Mucosa of stomach (tissue), 1 donor: Measurements from ENCODE around the gene APBA3.

Experiments
- H3K27me3 ChIP-seq: one replicate; pipeline ENCODE4 v1.7.0; 2013; ENCODE audit warnings: mild to moderate bottlenecking, low read length; ENCODE audit not compliant: control insufficient read depth, insufficient read depth
- H3K36me3 ChIP-seq: one replicate; pipeline ENCODE4 v1.7.0; 2013; ENCODE audit warnings: low read length; ENCODE audit not compliant: control insufficient read depth, insufficient read depth
- H3K4me1 ChIP-seq: one replicate; pipeline ENCODE4 v1.7.0; 2013; ENCODE audit warnings: mild to moderate bottlenecking, low read length; ENCODE audit not compliant: control insufficient read depth, insufficient read depth
- H3K4me3 ChIP-seq: one replicate; pipeline ENCODE4 v1.7.0; 2013; ENCODE audit warnings: low read length
- H3K9ac ChIP-seq: one replicate; pipeline ENCODE4 v1.7.0; 2013; ENCODE audit warnings: mild to moderate bottlenecking, low read length, moderate library complexity
- H3K9me3 ChIP-seq: one replicate; pipeline ENCODE4 v1.7.0; 2013; ENCODE audit warnings: mild to moderate bottlenecking, low read length, moderate library complexity; ENCODE audit not compliant: control insufficient read depth
- donor health status: Pancreatic carcinoma.

APBA3 gene

GRCh38 chr19:3801412-3802096 is 40.1 kb upstream of the APBA3 start:
- Histone ChIP-seq H3K4me1 (peaks cover 5% of the 10 kb centered on the region), H3K27me3 (peaks cover 18% of the 10 kb centered on the region), H3K4me3 (no peak overlapping the region), H3K9ac (no peak overlapping the region), H3K9me3 (no peaks in the 10 kb centered on the region), H3K36me3 (no peaks in the 10 kb centered on the region)

DNA sequence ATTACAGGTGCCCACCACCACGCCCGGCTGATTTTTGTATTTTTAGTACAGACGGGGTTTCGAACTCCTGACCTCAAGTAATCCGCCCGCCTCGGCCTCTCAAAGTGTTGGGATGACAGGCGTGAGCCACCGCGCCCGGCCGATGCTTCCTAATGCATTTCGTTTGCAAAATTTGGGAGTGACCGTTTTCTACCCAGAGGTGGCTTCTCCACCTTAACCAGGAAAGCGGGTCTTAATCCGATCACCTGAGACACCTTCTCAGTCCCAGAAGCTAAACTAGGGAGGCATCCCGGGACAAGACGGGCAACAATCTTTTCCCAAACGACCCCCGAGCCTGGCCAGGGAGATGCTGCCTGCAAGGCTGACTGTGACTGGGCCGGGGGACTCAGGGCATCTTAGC is 39.5 kb upstream of the APBA3 start:
- Histone ChIP-seq H3K27me3 (peaks cover 18% of the 10 kb centered on the region), H3K36me3 (no peaks in the 10 kb centered on the region), H3K4me3 (no peak overlapping the region), H3K9me3 (no peaks in the 10 kb centered on the region), H3K4me1 (peaks cover 5% of the 10 kb centered on the region), H3K9ac (no peak overlapping the region)

DNA sequence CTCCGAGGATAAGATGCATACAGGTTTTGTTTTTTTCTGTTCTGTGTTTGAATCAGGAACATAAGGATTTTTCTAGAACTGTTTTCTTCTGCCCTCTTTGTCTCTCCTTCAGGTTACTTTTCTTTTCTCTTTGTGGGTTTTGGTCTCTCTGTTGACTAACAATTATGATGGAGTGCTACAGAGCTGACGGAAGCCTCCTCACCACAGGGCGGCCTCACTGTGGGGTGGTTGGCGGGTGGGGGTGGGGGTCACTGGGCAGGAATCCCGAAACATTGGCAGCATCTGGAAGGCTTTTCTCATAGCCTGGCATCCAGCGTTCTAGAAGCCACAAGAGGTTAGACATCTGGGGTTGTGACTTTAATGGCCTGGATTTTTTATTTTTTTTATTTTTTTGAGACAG is 36.6 kb upstream of the APBA3 start:
- peaks cover 18% of the 10 kb centered on the region for H3K27me3 ChIP-seq
- no peak overlapping the region for H3K4me3 ChIP-seq
- no peaks in the 10 kb centered on the region for H3K36me3 ChIP-seq
- H3K9me3 ChIP-seq: no peaks in the 10 kb centered on the region
- peaks cover 5% of the 10 kb centered on the region for H3K4me1 ChIP-seq
- no peak overlapping the region for H3K9ac ChIP-seq

GRCh38 chr19:3796358-3796757 is 34.9 kb upstream of the APBA3 start:
- H3K9me3 ChIP-seq: no peaks in the 10 kb centered on the region
- peaks cover under 1% of the 10 kb centered on the region for H3K4me1 ChIP-seq
- H3K36me3 ChIP-seq: no peaks in the 10 kb centered on the region
- H3K9ac ChIP-seq: no peak overlapping the region
- H3K27me3 ChIP-seq: peaks cover 6% of the 10 kb centered on the region
- no peak overlapping the region for H3K4me3 ChIP-seq

DNA sequence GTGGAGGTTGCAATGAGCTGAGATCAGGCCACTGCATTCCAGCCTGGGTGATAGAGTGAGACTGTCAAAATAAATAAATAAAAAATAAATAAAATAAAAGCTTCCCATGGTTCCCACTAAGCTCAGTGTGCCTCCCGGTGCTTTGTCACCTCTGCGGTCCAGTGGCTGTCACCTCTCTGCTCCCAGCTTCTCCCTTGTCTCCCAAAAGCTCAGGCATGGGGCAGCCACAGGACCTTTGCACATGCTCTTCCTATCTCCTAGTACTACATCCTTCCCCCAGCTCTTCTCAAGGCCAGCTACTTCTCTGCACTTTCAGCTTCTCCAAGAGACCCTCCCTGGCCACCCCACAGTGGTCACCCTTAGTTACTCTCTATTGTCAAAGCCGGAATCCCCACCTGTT is 32.3 kb upstream of the APBA3 start:
- Histone ChIP-seq H3K36me3 (no peaks in the 10 kb centered on the region), H3K9ac (no peak overlapping the region)

GRCh38 chr19:3792114-3792513 is 30.6 kb upstream of the APBA3 start:
- Histone ChIP-seq H3K9ac (no peak overlapping the region), H3K4me1 (no peaks in the 10 kb centered on the region), H3K4me3 (no peak overlapping the region), H3K27me3 (no peaks in the 10 kb centered on the region), H3K36me3 (no peaks in the 10 kb centered on the region), H3K9me3 (no peaks in the 10 kb centered on the region)

More for the DNA sequence above, 32.3 kb upstream of the APBA3 start:
- no peaks in the 10 kb centered on the region for H3K27me3 ChIP-seq
- H3K4me1 ChIP-seq: no peaks in the 10 kb centered on the region
- H3K4me3 ChIP-seq: no peak overlapping the region
- H3K9me3 ChIP-seq: no peaks in the 10 kb centered on the region

- H3K4me1 ChIP-seq: no peaks in the 10 kb centered on the region
- H3K4me3 ChIP-seq: no peak overlapping the region
- H3K9ac ChIP-seq: no peak overlapping the region
- no peaks in the 10 kb centered on the region for H3K36me3 ChIP-seq
- peaks cover 7% of the 10 kb centered on the region for H3K27me3 ChIP-seq
- no peaks in the 10 kb centered on the region for H3K9me3 ChIP-seq
Observed at GRCh38 chr19:3790941-3791340, 29.4 kb upstream of the APBA3 start.

GRCh38 chr19:3790209-3790734 is 28.8 kb upstream of the APBA3 start:
- Histone ChIP-seq H3K9ac (no peak overlapping the region), H3K4me3 (no peak overlapping the region), H3K9me3 (no peaks in the 10 kb centered on the region), H3K4me1 (no peaks in the 10 kb centered on the region), H3K36me3 (no peaks in the 10 kb centered on the region), H3K27me3 (peaks cover 13% of the 10 kb centered on the region)

DNA sequence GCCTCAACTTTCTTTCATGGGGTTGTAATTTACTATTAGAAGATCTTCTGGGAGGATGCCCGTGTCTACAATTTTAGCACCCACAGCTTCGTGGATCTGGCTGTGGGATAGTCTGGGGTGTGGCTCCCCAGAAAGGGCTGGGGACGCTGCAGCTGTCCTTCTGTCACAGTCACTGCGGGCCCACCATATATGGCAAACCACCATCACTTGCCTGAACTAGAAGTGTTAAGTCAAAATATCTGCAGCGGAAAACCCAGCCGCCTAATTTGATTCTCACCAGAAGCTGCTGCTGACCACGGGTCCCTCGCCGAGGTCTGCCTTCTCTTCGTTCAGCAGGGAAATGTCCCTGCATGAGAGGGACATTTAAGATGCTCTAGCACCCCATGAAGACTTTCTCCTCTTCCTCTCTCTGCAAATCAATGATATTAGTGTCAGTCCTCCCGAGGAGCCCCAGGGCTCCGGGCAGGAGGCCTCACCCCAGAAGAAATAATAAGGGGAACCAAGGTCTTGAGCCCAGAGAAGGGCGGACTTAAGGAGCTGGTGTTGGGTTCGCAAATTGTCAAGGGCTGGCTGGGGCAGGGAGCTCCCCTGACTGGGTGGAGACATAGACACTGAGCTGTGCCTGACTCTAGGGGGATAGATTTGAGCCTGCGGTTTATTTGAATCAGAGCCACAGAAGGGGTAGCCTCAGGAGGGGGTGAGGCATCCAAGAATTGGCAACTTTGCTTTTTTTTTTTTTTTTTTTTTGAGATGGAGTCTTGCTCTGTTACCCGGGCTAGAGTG is 27.7 kb upstream of the APBA3 start:
- Histone ChIP-seq H3K27me3 (peaks cover 24% of the 10 kb centered on the region), H3K9ac (no peak overlapping the region), H3K4me1 (no peaks in the 10 kb centered on the region), H3K9me3 (no peaks in the 10 kb centered on the region), H3K36me3 (no peaks in the 10 kb centered on the region), H3K4me3 (no peak overlapping the region)

GRCh38 chr19:3785938-3786824 is 24.7 kb upstream of the APBA3 start, which contains the start of gene MATK:
Gene MATK, minus strand, starts transcription at chr19:3786381. Its CDS starts 1,246 bp downstream, at chr19:3785135.
- no peak within 1 kb of the TSS for H3K4me3 ChIP-seq
- H3K36me3 ChIP-seq: no peaks in the 10 kb centered on the region
- H3K9ac ChIP-seq: no peak within 1 kb of the TSS
- H3K27me3 ChIP-seq: peaks cover 25% of the 10 kb centered on the region
- no peaks in the 10 kb centered on the region for H3K9me3 ChIP-seq
- H3K4me1 ChIP-seq: no peaks in the 10 kb centered on the region

DNA sequence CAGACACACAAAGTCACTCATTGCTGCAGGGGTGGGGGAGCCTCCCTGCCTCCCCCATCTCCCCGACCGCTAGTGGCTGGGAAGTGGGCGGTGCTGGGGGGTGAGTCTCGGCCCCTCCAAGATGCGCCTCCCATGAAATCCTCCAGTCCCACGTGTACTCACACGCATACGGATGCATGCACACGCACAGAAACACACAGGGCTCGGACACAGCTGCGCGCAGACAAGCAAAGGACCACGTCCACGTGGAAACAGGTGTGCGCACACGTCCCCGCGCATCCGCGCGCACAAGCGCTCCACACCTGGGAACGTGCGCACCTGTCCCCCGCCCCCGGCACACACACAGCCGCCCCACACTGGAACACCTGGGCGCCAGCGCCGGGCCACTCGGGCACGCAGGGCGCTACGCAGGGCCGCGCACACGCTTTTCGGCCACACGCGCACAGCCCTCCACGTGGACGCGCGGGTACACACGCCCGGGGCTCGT is 24.0 kb upstream of the APBA3 start:
- no peaks in the 10 kb centered on the region for H3K4me1 ChIP-seq
- H3K36me3 ChIP-seq: no peaks in the 10 kb centered on the region
- H3K9ac ChIP-seq: no peak overlapping the region
- peaks cover 25% of the 10 kb centered on the region for H3K27me3 ChIP-seq
- H3K9me3 ChIP-seq: no peaks in the 10 kb centered on the region
- no peak overlapping the region for H3K4me3 ChIP-seq
